Glutamatergic neuron (in vitro differentiated cells): ENCODE data around the gene DGKB. TPM values are rescaled to one million over a fixed set of nuclear protein-coding genes. Genes with fewer than 3 reads are reported as not detected.

ENCODE experiments used
- DNase-seq: peaks from one replicate; pipeline ENCODE4 v3.0.0; 2022
- H3K27ac Mint-ChIP-seq: one replicate; pipeline ENCODE4 v1.8.0; 2020; ENCODE audit warnings: mild to moderate bottlenecking, mixed read lengths, inconsistent platforms; ENCODE audit not compliant: unreplicated experiment
- H3K27me3 Mint-ChIP-seq: one replicate; pipeline ENCODE4 v1.8.0; 2020; ENCODE audit warnings: mild to moderate bottlenecking, moderate library complexity, mixed read lengths, inconsistent platforms; ENCODE audit not compliant: unreplicated experiment
- H3K36me3 Mint-ChIP-seq: one replicate; pipeline ENCODE4 v1.8.0; 2020; ENCODE audit warnings: mild to moderate bottlenecking, mixed read lengths, inconsistent platforms; ENCODE audit not compliant: unreplicated experiment
- H3K4me1 Mint-ChIP-seq: one replicate; pipeline ENCODE4 v1.8.0; 2020; ENCODE audit warnings: mild to moderate bottlenecking, low read depth, mixed read lengths, inconsistent platforms; ENCODE audit not compliant: unreplicated experiment
- H3K4me3 Mint-ChIP-seq: one replicate; pipeline ENCODE4 v1.8.0; 2020; ENCODE audit warnings: mild to moderate bottlenecking, mixed read lengths, inconsistent platforms; ENCODE audit not compliant: unreplicated experiment
- H3K9me3 Mint-ChIP-seq: one replicate; pipeline ENCODE4 v1.8.0; 2020; ENCODE audit warnings: mild to moderate bottlenecking, moderate library complexity, mixed read lengths, inconsistent platforms; ENCODE audit not compliant: unreplicated experiment
- CTCF ChIP-seq: fragments of 200-600 bp; sonication (generic); IDR thresholded peaks from one replicate; pipeline ENCODE4 v1.5.0; 2021; ENCODE audit not compliant: partially characterized antibody, unreplicated experiment
- total RNA-seq: library from RNA; stranded (reverse); fragmentation: NEBNext Ultra II Directional; extraction: Animal tissue kit (Norgen Biotek cat#: 25700); gene quantifications from one replicate; pipeline ENCODE4 v1.2.1, GENCODE V29; 2021; ENCODE audit not compliant: unreplicated experiment

DGKB gene
- total RNA-seq, 1 donor from 2014 or later, result 57.8 TPM

- Mint-ChIP-seq H3K27ac (no peak overlapping the region), H3K4me3 (no peak overlapping the region), H3K27me3 (peaks cover 1% of the 10 kb centered on the region), H3K9me3 (no peaks in the 10 kb centered on the region), H3K4me1 (no peaks in the 10 kb centered on the region), H3K36me3 (no peaks in the 10 kb centered on the region)
- TF ChIP-seq CTCF, result no peak
- DNase-seq, result no peak
Observed at GRCh38 chr7:14850039-14850438, 52.5 kb downstream of the DGKB start.

GRCh38 chr7:14846405-14846804 is 56.1 kb downstream of the DGKB start:
- Mint-ChIP-seq H3K4me3 (no peak overlapping the region), H3K27me3 (peaks cover 1% of the 10 kb centered on the region), H3K36me3 (no peaks in the 10 kb centered on the region), H3K9me3 (no peaks in the 10 kb centered on the region), H3K4me1 (peaks cover 7% of the 10 kb centered on the region), H3K27ac (no peak overlapping the region)
- no peak for DNase-seq
- TF ChIP-seq CTCF, result no peak

- H3K9me3 Mint-ChIP-seq, result no peaks in the 10 kb centered on the region
- H3K4me1 Mint-ChIP-seq, result peaks cover 7% of the 10 kb centered on the region
- no peaks in the 10 kb centered on the region for H3K36me3 Mint-ChIP-seq
- no peak for TF ChIP-seq CTCF
- H3K27ac Mint-ChIP-seq, result no peak overlapping the region
- peaks cover 1% of the 10 kb centered on the region for H3K27me3 Mint-ChIP-seq
- no peak for DNase-seq
- H3K4me3 Mint-ChIP-seq, result no peak overlapping the region
Observed at GRCh38 chr7:14843755-14844154, 58.8 kb downstream of the DGKB start.

- no peaks in the 10 kb centered on the region for H3K9me3 Mint-ChIP-seq
- H3K27ac Mint-ChIP-seq, result no peak overlapping the region
- H3K4me1 Mint-ChIP-seq, result peaks cover 7% of the 10 kb centered on the region
- no peak for TF ChIP-seq CTCF
- no peak for DNase-seq
- no peaks in the 10 kb centered on the region for H3K27me3 Mint-ChIP-seq
- no peak overlapping the region for H3K4me3 Mint-ChIP-seq
- H3K36me3 Mint-ChIP-seq, result no peaks in the 10 kb centered on the region
Observed at GRCh38 chr7:14842523-14842922, 60.0 kb downstream of the DGKB start.

GRCh38 chr7:14841869-14842268 is 60.7 kb downstream of the DGKB start:
- Mint-ChIP-seq H3K4me3 (no peak overlapping the region), H3K27ac (no peak overlapping the region), H3K27me3 (no peaks in the 10 kb centered on the region), H3K4me1 (peaks cover 7% of the 10 kb centered on the region), H3K36me3 (no peaks in the 10 kb centered on the region), H3K9me3 (no peaks in the 10 kb centered on the region)
- no peak for TF ChIP-seq CTCF
- no peak for DNase-seq
